AG09319 (cell line): ENCODE results near the gene PRR36.

Experiments
- DNase-seq: peaks from one replicate; pipeline ENCODE4 v3.0.0-alpha.2; 2010; ENCODE audit warnings: low read depth; ENCODE audit errors: extremely low read depth
- TF ChIP-seq, protein P1 (sequence below): IDR thresholded peaks from 2 replicates; pipeline ENCODE4 v1.5.1; 2011; ENCODE audit warnings: low read depth, mild to moderate bottlenecking, inconsistent platforms, low read length, moderate library complexity

Gene PRR36

DNA sequence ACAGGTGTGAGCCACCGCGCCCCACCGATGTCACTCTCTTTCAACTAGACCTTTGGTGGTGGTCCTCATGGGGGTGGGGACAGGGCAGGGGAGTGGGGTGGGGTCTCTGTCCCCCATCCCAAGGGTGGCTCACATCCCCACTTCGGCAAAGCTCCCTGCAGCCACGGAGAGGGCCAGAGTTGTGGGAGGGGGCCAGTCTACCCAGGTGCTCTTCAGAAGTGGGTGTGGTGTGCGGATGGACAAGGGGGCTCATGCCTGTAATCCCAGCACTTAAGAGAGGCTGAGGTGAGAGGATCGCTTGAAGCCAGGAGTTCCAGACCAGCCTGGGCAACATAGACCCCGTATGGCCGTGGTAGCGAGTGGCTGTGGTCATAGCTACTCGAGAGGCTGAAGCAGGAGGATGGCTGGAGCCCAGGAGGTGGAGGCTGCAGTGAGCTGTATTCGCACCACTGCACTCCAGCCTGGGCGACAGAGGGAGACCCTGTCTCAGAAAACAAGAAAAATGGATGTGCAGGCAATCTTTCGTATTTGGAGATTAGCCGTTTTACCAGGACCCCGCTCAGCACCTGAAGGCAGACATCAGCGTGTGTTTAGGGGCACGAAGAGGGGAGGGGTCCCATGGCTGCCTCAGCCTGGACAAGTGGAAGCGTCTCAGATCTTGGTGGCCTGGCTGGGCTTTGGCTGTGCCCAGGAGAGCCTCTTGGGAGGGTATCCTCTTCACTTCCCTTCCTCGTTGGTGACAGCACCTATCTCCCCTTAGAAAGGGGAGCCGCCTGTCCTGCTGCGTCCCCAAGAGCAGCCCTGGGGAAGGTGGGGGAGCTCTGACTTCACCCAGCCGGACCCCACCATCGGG, 41.3 kb upstream of the PRR36 start:
- DNase-seq = no peak
- TF ChIP-seq, protein P1, sequence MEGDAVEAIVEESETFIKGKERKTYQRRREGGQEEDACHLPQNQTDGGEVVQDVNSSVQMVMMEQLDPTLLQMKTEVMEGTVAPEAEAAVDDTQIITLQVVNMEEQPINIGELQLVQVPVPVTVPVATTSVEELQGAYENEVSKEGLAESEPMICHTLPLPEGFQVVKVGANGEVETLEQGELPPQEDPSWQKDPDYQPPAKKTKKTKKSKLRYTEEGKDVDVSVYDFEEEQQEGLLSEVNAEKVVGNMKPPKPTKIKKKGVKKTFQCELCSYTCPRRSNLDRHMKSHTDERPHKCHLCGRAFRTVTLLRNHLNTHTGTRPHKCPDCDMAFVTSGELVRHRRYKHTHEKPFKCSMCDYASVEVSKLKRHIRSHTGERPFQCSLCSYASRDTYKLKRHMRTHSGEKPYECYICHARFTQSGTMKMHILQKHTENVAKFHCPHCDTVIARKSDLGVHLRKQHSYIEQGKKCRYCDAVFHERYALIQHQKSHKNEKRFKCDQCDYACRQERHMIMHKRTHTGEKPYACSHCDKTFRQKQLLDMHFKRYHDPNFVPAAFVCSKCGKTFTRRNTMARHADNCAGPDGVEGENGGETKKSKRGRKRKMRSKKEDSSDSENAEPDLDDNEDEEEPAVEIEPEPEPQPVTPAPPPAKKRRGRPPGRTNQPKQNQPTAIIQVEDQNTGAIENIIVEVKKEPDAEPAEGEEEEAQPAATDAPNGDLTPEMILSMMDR = no peak

DNA sequence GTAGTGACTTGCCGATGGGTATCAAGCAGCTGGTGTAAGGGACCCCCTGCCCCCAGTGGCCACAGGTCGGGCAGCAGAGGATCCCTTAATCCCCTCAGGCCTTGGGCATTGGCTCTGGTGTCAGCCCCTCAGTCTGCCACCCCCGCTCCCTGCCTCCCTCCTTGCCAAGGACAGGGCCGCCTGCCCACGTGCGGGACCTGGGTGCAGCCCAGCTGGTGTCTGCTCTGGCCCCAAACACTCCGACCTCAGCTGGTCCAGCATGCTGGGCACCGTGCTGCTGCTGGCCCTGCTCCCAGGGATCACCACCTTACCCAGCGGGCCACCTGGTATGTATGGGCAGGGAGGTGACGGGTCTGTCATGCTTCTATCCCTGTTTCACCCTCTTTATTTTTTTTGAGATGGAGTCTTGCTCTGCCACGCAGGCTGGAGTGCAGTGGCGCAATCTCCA, 40.4 kb upstream of the PRR36 start, which contains the start of gene TGFBR3L:
TSS of gene TGFBR3L (plus strand) at position 233 of the 448 bp plus-strand sequence.
- TF ChIP-seq, protein P1 = no peak
- DNase-seq = no peak

DNA sequence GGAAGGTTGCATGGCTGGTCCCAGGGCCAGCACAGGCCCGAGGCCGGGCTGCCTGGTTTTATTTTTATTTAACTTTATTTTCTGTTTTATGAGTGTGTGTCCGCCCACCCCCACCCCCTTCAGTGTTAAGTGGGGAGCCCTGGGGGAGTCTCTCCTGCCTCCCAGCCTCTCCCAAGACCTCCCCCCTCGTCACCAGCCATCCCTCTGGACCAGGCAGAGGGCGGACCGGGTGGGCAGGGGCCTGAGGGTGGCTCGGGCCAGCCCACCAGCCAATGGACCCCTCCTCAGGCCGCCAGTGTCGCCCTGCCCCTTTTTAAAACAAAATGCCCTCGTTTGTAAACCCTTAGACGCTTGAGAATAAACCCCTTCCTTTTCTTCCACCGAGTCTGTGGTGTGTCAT, 39.9 kb upstream of the PRR36 start:
- TF ChIP-seq, protein P1 = no peak
- DNase-seq = no peak

DNA sequence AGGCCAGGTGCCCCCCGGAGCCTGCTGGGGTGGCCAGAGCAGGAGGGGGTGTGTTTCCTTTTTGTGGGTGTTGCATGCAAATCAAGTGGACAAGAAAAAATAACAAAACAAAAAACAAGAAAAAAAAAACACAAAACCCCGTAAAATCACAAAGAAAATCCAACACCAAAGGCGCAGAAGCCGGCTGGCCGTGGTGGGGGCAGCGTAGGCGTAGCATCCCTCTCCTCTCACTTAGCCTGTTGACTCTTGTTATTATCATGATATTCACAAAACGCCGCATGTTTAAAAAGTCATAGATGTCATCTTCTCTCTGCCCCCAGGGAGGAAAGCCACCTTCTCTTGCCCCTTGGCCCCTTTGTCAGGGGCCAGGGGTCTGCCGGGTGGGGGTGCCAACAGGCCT, 39.5 kb upstream of the PRR36 start:
- DNase-seq = no peak
- TF ChIP-seq, protein P1 = no peak

DNA sequence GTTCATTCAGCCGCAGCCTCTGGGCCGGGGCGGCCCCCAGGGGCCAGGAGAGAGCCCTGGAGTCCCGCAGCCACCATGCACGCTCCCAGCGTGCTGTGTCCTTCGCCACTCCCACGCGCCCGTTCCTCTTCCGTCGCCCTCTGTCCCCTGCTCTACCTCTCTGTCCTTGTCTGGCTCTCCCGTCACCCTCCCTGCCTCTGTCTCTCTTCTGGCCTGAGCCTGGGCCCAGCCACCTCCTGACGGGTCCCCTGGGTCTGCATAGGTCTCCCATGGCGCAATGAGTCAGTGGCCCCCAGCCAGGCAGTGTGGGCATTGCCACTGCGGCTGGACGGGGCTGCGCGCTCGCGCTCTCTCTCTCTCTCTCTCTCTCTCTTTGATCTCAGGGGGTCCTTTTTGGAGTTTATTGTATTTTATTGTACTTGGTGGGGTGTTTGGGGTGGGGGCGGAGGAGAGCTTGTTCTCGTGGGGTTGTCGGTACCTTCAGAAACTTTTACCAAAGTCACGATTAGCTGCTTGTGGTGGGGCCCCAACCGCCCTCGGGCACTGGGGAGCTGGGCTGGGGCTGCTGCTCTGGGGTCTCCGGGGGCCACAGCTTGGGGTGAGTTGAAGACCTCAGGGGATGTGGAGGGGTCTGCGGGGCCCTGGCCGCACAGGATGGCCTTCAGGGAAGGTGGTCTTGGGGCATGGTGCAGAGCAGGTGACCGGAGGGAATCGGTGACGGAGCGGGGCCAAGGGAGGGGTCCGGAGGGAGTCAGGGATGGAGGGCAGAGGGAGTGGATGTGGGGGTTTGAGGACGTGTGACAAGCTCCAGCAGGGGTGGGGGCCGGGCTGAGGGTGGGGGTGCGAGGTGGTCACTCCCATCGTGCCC, 38.7 kb upstream of the PRR36 start:
- no peak for DNase-seq
- TF ChIP-seq, protein P1 = no peak

DNA sequence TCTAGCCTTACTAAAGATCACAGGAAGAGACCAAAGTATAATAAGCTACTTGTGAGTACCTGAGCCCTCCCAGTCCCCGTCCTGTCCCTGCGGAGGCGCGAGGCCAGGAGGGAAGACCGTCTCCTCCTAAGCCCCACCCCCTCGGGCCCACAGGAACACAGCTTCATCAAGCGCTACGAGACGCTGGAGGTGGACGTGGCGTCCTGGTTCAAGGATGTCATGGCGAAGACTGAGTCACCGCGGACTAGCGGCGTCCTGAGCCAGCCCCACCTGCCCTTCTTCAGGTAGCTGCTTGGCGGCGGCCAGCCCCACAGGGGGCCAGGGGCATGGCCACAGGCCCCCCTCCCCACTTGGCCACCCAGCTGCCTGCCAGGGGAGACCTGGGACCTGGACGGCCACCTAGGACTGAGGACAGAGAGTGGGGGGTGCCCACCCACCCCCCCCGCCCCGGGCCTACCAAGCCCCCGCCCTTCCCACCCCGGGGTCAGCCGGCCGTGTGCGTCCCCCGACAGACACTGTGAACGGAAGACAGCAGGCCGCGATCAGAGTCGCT, 38.0 kb upstream of the PRR36 start:
- DNase-seq = no peak
- TF ChIP-seq, protein P1 = no peak
